Natural killer cell (primary cell): ENCODE data around the gene EFHB. TPM values are rescaled to one million over a fixed set of nuclear protein-coding genes. Genes with fewer than 3 reads are reported as not detected.

Experiments
- ATAC-seq, 3 donors: fragments of 150-1000 bp in 2 of 3; fragments of 200-7000 bp in 1 of 3; cut with Tn5 transposase; 1 replicate in 1 of 3; 2 replicates in 2 of 3; pipeline ENCODE4 v1.10.0; 2021; ENCODE audit warnings: mild to moderate bottlenecking in 2 of 3, moderate library complexity in 2 of 3
- DNase-seq, 2 donors: peaks; one replicate each; pipeline versions ENCODE4 v3.0.0 to v3.0.0-alpha.2; 2013 to 2021; ENCODE audit warnings: mixed read lengths in 1 of 2
- H3K27ac ChIP-seq: one replicate; pipeline ENCODE4 v1.5.1; 2013; ENCODE audit warnings: mild to moderate bottlenecking, low read length
- H3K27me3 ChIP-seq: one replicate; pipeline ENCODE4 v1.6.1; 2013; ENCODE audit warnings: low read length; ENCODE audit not compliant: control insufficient read depth, insufficient read depth
- H3K36me3 ChIP-seq: one replicate; pipeline ENCODE4 v1.6.1; 2013; ENCODE audit warnings: low read length; ENCODE audit not compliant: control insufficient read depth, insufficient read depth
- H3K4me1 ChIP-seq: one replicate; pipeline ENCODE4 v1.6.1; 2013; ENCODE audit warnings: low read length; ENCODE audit not compliant: control insufficient read depth, insufficient read depth
- H3K4me3 ChIP-seq: one replicate; pipeline ENCODE4 v1.5.1; 2013; ENCODE audit warnings: low read length
- H3K9me3 ChIP-seq: one replicate; pipeline ENCODE4 v1.6.1; 2013; ENCODE audit warnings: low read length; ENCODE audit not compliant: control insufficient read depth, insufficient read depth
- H3K27ac Mint-ChIP-seq, 2 donors: one replicate each; pipeline ENCODE4 v1.8.0; 2022; ENCODE audit warnings: mild to moderate bottlenecking in 2 of 2, mixed read lengths in 2 of 2, moderate library complexity in 1 of 2
- H3K27me3 Mint-ChIP-seq, 2 donors: one replicate each; pipeline ENCODE4 v1.8.0; 2022; ENCODE audit warnings: low read depth in 2 of 2, mixed read lengths in 2 of 2
- H3K36me3 Mint-ChIP-seq: one replicate; pipeline ENCODE4 v1.8.0; 2022; ENCODE audit warnings: mixed read lengths
- H3K4me1 Mint-ChIP-seq, 2 donors: one replicate each; pipeline ENCODE4 v1.8.0; 2022; ENCODE audit warnings: mixed read lengths in 2 of 2
- H3K4me3 Mint-ChIP-seq: one replicate; pipeline ENCODE4 v1.8.0; 2022; ENCODE audit warnings: mild to moderate bottlenecking, moderate library complexity, mixed read lengths
- H3K9me3 Mint-ChIP-seq, 2 donors: one replicate each; pipeline ENCODE4 v1.8.0; 2022; ENCODE audit warnings: mixed read lengths in 2 of 2
- WGBS: methylation state at CpG from one replicate; pipeline ENCODE4 v1.1.7; 2013; ENCODE audit warnings: missing lambda C conversion rate; ENCODE audit not compliant: insufficient coverage; 5-methylcytosine and 5-hydroxymethylcytosine counted together
- intact Hi-C: fragments of 100-400 bp; cut with micrococcal nuclease; formaldehyde crosslinking; loops from one replicate; pipeline ENCODE4 v1.14.2; 2022
- total RNA-seq, 4 donors: library from RNA; stranded (reverse); fragments of 120-200 nt in 1 of 4; gene quantifications; one replicate each; pipeline versions ENCODE4 v1.2.3 to v1.2.4, GENCODE V29; 2013 to 2022
- TF ChIP-seq, protein P1 (sequence below): fragments of 200-600 bp; IDR thresholded peaks from one replicate; pipeline ENCODE4 v1.8.0; 2022; ENCODE audit warnings: antibody characterized with exemption

Gene EFHB
- total RNA-seq, 3 donors from 2014 or later (not counting 1 experiment from before 2014, with no cell fraction given) = 0.68 to 4.9 TPM; not detected in 1

DNA sequence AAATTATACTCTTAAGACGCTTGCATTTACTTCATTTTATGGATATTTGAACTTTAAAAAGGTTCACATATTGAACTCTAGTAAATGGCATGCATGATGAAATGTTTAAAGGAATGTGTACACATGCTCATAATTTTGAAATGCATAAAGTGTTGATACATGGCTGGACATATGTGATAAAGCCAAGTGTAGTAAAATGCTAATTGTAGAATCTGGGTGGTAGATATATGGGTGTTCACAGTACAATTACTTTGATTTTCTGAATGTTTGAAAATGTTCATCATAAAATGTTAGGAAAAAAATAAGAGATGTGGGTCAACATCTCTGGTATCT, 4.2 kb upstream of the EFHB start:
- H3K36me3 ChIP-seq = no peaks in the 10 kb centered on the region
- intact Hi-C loops = no loop called here
- no peaks in the 10 kb centered on the region for H3K4me1 ChIP-seq
- DNase-seq (no peak), ATAC-seq (no peak)
- H3K9me3 ChIP-seq = no peaks in the 10 kb centered on the region
- TF ChIP-seq, protein P1, sequence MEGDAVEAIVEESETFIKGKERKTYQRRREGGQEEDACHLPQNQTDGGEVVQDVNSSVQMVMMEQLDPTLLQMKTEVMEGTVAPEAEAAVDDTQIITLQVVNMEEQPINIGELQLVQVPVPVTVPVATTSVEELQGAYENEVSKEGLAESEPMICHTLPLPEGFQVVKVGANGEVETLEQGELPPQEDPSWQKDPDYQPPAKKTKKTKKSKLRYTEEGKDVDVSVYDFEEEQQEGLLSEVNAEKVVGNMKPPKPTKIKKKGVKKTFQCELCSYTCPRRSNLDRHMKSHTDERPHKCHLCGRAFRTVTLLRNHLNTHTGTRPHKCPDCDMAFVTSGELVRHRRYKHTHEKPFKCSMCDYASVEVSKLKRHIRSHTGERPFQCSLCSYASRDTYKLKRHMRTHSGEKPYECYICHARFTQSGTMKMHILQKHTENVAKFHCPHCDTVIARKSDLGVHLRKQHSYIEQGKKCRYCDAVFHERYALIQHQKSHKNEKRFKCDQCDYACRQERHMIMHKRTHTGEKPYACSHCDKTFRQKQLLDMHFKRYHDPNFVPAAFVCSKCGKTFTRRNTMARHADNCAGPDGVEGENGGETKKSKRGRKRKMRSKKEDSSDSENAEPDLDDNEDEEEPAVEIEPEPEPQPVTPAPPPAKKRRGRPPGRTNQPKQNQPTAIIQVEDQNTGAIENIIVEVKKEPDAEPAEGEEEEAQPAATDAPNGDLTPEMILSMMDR = no peak
- no peak overlapping the region for H3K4me3 Mint-ChIP-seq
- no peak overlapping the region for H3K27ac Mint-ChIP-seq
- no peak overlapping the region for H3K27ac ChIP-seq
- H3K4me1 Mint-ChIP-seq = no peaks in the 10 kb centered on the region
- H3K27me3 ChIP-seq = no peaks in the 10 kb centered on the region
- H3K4me3 ChIP-seq = no peak overlapping the region
- no peaks in the 10 kb centered on the region for H3K9me3 Mint-ChIP-seq
- peaks cover 8 to 13% of the 10 kb centered on the region in 2 donors for H3K27me3 Mint-ChIP-seq
- no peaks in the 10 kb centered on the region for H3K36me3 Mint-ChIP-seq
- no CpG with 5 or more reads among the region's 1 CpG for WGBS

DNA sequence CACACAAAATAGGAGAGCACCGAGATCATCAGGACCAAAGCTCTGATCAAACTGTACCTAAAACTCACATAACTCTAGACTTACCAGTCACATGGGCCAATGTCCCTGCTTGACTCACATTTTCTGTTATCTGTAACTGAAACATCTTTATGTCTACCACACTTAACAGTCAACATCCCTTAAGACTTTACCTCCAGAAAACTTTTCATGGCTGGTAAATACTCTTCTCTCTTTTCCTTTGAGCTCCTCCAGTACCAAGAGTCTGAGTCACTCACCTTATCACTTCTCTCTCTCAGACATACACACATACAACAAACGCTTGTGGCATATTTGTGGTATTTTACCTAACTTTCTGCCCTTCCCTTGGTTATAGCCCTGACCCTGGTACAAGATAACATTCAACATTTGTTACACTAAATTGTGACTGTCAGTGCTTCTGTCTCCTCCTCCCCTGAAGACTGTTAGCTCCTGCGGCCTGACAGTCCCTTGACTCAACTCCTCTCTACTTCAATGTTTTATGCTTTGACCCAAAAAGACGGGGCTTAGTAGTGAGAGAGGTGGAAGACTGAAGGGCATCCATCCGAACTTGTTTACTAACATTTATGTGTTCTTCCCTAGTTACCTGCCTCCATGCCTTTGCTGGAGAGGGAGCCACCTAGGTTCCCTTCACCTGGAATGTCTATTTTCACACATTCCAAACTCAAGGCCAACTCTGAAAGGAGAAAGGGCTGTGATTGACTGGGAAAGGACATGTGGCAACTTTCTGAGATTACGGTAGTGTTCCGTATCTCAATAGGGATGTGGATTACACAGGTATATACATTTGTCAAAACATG, 3.7 kb upstream of the EFHB start:
- WGBS = 61% methylated on average over 6 of the region's 7 CpGs
- H3K27ac Mint-ChIP-seq = no peak overlapping the region
- TF ChIP-seq, protein P1 = no peak
- H3K9me3 ChIP-seq = no peaks in the 10 kb centered on the region
- H3K4me1 Mint-ChIP-seq = no peaks in the 10 kb centered on the region
- no peaks in the 10 kb centered on the region for H3K36me3 ChIP-seq
- no peak overlapping the region for H3K4me3 Mint-ChIP-seq
- no peaks in the 10 kb centered on the region for H3K36me3 Mint-ChIP-seq
- ATAC-seq = peak in 1 of 3 donors; percentile 37
- no peak overlapping the region for H3K4me3 ChIP-seq
- intact Hi-C loops = no loop called here
- no peaks in the 10 kb centered on the region for H3K27me3 ChIP-seq
- H3K4me1 ChIP-seq = no peaks in the 10 kb centered on the region
- H3K27me3 Mint-ChIP-seq = peaks cover 12 to 16% of the 10 kb centered on the region in 2 donors
- H3K9me3 Mint-ChIP-seq = no peaks in the 10 kb centered on the region
- DNase-seq = no peak
- no peak overlapping the region for H3K27ac ChIP-seq

DNA sequence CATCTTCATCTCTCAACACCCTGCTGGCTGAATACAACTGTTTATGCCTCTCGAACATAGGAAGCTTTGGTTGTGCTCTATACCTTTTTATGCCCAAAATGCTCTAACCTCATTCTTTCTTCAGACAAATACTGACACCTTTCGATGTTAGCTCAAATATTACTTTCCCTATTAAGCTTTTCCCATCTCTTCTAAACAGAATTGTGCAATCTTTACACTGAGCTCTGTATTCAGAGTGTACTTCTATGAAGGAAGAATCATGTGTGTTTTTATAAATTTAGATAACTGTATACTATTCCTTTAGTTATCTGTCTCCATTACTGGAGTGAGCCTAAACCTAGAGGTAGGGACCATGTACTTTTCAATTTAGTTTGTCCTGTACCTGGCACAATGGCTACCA, 1.6 kb downstream of the EFHB start:
- H3K27ac Mint-ChIP-seq = no peak overlapping the region
- no peaks in the 10 kb centered on the region for H3K36me3 ChIP-seq
- intact Hi-C loops = no loop called here
- no peaks in the 10 kb centered on the region for H3K9me3 Mint-ChIP-seq
- no peak overlapping the region for H3K4me3 Mint-ChIP-seq
- 96% methylated on average over 2 of the region's 2 CpGs for WGBS
- no peaks in the 10 kb centered on the region for H3K9me3 ChIP-seq
- TF ChIP-seq, protein P1 = no peak
- DNase-seq (no peak), ATAC-seq (no peak)
- H3K27me3 ChIP-seq = no peaks in the 10 kb centered on the region
- no peaks in the 10 kb centered on the region for H3K36me3 Mint-ChIP-seq
- H3K4me3 ChIP-seq = no peak overlapping the region
- peaks cover 7% of the 10 kb centered on the region for H3K4me1 ChIP-seq
- no peak overlapping the region for H3K27ac ChIP-seq
- H3K27me3 Mint-ChIP-seq = peaks cover 17% of the 10 kb centered on the region in 2 donors
- H3K4me1 Mint-ChIP-seq = peaks cover 6 to 13% of the 10 kb centered on the region in 2 donors
